ENCODE results near the gene TLN1.

Gene TLN1, protein sequence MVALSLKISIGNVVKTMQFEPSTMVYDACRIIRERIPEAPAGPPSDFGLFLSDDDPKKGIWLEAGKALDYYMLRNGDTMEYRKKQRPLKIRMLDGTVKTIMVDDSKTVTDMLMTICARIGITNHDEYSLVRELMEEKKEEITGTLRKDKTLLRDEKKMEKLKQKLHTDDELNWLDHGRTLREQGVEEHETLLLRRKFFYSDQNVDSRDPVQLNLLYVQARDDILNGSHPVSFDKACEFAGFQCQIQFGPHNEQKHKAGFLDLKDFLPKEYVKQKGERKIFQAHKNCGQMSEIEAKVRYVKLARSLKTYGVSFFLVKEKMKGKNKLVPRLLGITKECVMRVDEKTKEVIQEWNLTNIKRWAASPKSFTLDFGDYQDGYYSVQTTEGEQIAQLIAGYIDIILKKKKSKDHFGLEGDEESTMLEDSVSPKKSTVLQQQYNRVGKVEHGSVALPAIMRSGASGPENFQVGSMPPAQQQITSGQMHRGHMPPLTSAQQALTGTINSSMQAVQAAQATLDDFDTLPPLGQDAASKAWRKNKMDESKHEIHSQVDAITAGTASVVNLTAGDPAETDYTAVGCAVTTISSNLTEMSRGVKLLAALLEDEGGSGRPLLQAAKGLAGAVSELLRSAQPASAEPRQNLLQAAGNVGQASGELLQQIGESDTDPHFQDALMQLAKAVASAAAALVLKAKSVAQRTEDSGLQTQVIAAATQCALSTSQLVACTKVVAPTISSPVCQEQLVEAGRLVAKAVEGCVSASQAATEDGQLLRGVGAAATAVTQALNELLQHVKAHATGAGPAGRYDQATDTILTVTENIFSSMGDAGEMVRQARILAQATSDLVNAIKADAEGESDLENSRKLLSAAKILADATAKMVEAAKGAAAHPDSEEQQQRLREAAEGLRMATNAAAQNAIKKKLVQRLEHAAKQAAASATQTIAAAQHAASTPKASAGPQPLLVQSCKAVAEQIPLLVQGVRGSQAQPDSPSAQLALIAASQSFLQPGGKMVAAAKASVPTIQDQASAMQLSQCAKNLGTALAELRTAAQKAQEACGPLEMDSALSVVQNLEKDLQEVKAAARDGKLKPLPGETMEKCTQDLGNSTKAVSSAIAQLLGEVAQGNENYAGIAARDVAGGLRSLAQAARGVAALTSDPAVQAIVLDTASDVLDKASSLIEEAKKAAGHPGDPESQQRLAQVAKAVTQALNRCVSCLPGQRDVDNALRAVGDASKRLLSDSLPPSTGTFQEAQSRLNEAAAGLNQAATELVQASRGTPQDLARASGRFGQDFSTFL (N-terminal part only)
- long read RNA-seq, donor 1, full-length matches to known transcripts, result 4 of 30 reads
- long read RNA-seq, donor 1, partial matches to known transcripts, result 26 of 30 reads
- long read RNA-seq, donor 1, other reads (novel, unspliced or antisense), result 0 of 30 reads
- long read RNA-seq, donor 2, partial matches to known transcripts, result 20 of 24 reads
- long read RNA-seq, donor 2, other reads (novel, unspliced or antisense), result 0 of 24 reads
- long read RNA-seq, donor 3, partial matches to known transcripts, result 37 of 39 reads
- long read RNA-seq, donor 3, other reads (novel, unspliced or antisense), result 0 of 39 reads
- long read RNA-seq, donor 4, partial matches to known transcripts, result 97 of 102 reads
- long read RNA-seq, donor 4, other reads (novel, unspliced or antisense), result 0 of 102 reads
- long read RNA-seq, donor 5, full-length matches to known transcripts, result 8 of 45 reads
- long read RNA-seq, donor 5, partial matches to known transcripts, result 37 of 45 reads
- long read RNA-seq, donor 5, other reads (novel, unspliced or antisense), result 0 of 45 reads
- long read RNA-seq, donor 6, partial matches to known transcripts, result 53 of 58 reads
- long read RNA-seq, donor 6, other reads (novel, unspliced or antisense), result 0 of 58 reads
- long read RNA-seq, donor 7, partial matches to known transcripts, result 146 of 151 reads
- long read RNA-seq, donor 7, other reads (novel, unspliced or antisense), result 0 of 151 reads
- long read RNA-seq, donor 8, full-length matches to known transcripts, result 3 of 89 reads
- long read RNA-seq, donor 8, partial matches to known transcripts, result 63 of 89 reads
- long read RNA-seq, donor 8, other reads (novel, unspliced or antisense), result 23 of 89 reads

DNA sequence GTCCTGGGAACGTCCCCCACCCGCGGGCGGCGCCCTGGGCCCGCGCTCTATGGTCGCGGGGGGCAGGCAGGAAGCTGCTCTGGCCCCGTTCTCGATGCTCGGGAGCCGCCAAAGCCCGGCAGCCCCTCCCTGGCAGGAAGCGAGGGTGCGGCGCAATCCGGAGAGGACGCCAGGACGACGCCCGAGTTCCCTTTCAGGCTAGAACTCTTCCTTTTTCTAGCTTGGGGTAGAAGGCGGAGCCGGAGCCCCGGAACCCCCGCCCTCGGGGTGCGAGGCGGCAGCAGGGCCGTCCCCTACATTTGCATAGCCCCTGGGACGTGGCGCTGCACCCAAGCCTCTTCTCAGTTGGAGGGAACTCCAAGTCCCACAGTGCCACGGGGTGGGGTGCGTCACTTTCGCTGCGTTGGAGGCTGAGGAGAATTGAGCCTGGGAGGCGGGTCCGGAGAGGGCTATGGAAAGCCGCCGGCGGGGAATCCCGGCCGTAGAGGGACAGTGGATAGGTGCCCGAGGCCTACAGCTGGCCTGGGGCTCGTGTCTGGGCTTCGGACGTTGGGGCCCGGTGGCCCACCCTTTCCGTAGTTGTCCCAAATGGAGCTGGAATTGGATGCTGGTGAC lies at the start of gene TLN1, which contains the start of gene CREB3:
TLN1 (minus strand) TSS at position 11 of the 615 bp plus-strand sequence. CDS start 6,501 bp downstream, outside the sequence.
CREB3 (plus strand) TSS at position 482 of the 615 bp plus-strand sequence; CDS start at position 589, 107 bp downstream.
- peak; percentile 97 for DNase-seq

DNA sequence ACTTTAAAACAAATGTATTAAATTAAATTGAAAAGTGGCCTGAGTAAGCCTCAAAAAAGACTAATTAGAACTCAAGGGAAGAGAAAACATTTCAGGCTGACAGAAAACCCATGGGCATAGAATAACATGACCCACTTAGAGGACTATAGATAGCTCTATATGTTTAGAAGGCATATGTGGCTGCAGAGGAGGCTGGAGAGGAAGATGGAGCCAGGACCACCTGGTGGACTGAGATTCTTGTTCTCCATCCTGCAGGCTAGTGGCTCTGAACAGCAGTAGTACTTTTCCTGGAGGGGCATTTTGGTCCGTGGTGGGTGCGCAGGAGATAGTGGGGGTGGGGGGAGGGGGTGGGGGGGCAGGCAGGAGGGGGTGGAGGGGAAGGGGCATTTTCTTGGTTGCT lies 49.1 kb upstream of the TLN1 start:
- no peak for DNase-seq

DNA sequence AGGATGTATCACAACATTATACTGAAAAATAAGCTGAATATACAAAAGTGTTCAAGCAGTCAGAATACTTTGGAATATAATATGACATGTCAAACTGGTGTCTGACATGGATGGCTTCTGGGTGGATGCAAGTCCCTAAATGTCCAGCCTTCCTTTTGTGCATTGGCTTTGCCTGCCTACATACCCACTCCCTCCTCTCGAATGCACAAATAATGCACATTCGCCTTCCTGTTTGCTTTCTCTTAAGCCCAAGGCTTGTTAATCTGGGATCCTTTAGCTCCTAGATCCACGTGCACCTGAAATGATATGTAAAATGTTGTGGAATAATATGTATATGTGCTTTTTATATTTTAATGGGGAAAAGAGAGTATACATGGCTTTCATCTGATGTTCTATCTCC lies 46.5 kb upstream of the TLN1 start:
- DNase-seq, result no peak

DNA sequence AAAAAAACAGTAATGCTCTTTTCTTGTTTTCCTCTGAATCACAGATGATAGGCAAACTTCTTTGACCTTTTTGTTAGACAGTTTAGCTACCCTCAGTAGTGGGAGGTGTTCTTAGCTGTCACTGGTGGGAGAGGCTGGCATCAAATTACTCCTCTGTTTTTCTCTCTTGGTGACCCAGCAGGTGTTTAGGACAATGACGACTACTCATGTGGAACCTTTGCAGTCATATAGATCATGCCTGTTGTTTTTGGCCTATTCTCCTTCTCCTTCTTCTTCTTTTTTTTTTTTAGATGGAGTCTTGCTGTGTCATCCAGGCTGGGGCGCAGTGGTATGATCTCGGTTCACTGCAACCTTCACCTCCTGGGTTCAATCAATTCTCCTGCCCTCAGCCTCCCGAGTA lies 44.0 kb upstream of the TLN1 start:
- DNase-seq, result no peak

DNA sequence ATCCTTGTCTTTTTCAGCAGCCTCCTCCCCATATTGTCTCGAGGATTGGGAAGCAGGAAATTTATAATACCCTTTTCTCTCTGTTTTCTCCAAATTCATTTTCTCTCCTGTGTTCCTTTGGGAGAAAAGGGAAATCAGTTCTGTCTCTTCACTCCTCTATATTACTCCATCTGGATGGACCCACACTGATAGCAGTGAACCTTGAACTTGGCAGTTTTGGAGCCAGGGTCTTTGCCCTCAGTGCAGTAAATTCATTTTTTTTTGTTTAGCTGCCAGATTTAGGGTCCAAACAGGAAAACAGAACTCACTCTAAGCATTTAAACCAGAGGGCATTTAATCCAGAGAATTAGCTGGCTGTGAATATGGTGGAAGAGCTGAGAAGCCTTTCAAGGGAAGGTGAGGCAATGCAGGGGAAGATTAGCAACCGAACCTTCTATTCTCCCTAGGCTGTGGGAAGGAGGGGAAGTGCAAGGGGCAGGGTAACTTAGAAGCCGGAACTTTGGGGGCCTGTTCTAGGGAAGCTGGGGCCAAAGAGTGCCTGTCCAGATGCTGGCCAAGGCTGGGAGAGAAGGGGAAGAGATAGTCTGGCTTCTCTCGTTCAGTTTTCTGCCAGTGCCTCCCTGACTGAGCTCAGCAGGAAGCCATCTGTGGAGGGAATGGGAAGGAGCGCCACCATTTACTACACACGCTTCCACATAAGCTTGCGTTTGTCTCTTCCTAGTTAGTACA lies 43.1 kb upstream of the TLN1 start:
- no peak for DNase-seq

DNA sequence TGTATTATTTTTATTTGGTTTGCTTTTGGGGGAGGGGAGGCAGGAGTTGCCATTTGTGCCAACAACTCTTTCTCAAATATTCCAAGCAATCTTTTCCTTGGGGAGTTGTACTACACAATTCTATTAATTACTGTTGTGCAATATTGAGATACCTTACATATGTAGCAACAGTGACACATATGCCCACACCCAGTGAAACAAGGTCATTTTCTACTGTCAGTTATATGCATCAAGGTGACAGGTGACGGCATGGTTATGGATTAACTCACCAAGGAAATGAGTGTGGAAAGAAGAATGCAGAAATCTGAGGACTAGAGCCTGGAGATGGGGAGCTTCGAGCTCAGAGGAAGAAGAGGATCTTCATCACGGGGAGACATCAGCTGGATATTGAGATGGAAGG lies 39.9 kb upstream of the TLN1 start:
- DNase-seq, result no peak

DNA sequence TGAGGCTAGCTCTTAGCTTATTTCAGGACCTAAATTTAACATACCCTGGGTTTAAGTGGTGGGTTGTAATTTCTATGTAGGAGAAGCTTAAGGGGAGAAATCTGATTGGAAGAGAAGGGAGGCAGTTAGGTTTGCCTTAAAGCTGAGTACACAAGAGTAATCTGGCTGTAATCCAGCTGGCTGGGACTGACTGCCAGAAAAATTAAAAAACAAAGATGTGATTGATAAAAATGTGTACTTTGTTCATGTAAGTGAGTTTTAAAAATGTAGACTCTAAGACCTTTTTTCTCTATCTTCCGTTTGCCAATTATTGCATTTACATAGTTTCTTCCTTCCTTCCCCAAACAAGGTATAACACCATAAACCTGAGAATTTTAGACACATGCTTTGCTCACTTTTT lies 39.5 kb upstream of the TLN1 start:
- DNase-seq, result no peak

DNA sequence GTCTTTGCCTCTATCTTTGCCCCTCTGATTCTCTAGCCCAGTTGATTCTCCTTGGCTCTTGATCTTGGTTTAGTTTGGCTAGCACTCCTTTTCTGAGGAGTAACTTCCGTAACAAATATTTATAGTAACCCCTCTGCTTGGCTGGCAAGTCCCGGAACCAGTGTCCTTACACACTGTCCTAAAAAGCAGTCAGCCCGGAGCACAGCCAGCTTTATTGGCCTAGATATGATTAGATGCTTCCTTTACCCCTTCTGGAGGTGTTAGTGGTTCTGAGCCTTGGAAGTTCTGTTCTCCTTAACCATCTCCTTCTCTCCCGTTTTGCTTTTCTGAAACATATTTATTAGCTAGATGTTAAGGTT lies 39.1 kb upstream of the TLN1 start:
- no peak for DNase-seq

DNA sequence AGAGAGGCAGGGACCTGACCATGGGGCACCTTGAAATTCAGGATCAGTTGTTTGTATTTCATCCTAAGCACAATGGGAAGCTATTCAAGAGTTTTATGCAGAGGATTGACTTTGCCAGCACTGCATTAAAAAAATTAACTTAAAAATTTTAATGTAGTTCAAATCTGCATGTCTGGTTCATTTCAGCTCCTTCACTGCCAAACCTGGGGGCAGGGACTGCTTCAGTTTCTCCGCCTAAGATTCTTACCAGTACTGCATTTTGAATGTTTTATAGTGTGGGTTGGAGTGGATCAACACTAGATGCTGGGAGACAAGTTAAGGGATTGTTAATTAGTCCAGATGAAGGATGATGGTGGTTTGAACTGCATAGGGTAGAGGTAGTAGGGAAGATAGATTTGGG lies 37.8 kb upstream of the TLN1 start:
- DNase-seq, result no peak

DNA sequence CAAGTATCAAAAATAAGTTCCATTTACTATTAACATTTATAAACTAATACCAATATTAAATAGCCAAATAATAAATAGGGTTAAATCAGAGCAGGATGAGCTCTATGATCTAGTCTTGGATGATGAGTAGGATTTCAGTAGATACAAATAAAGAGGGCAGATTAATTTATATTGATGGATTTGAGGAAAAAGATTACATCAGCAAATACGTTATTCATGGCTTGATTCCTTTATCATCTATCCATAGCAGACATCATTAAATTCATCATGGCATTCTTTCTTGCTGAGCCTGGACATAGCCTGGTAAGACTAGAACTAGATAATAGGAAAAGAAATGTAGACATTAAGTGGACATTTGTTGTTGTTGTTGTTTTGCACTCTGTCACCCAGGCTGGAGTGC lies 35.5 kb upstream of the TLN1 start:
- no peak for DNase-seq

DNA sequence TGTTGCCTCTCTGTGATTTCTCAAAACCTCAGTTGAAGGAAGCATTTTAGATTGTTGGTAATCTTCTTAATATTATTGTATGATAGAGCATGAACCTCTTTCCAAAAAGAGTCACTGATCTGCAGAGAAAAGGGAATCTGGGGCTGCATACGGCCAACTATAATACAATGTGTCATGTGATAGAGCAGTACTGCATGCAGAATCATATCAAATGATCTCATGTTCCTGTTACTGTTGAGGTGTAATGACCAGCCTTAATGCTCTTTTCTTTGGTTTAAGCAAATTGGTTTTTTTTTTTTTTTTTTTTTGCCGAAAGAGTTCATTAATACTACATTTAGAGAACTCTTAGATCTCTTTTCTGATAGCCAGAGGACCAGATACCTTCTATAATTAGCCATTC lies 35.0 kb upstream of the TLN1 start:
- no peak for DNase-seq

DNA sequence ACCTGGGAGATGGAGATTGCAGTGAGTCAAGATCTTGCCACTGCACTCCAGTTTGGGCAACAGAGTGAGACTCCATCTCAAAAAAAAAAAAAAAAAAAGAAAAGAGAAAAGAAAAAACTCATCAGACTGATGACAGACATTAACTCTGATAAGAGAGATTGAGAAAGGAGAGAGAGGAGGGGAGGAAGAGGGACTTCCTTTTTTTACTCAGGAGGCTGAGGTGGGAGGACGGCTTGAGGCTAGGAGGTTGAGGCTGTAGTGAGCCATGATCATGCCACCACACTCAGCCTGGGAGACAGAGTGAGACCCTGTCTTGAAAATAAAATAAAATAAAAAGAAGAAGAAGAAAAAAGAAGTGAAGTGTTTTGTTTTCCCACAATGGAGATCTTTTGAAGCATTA lies 31.8 kb upstream of the TLN1 start:
- DNase-seq, result no peak

DNA sequence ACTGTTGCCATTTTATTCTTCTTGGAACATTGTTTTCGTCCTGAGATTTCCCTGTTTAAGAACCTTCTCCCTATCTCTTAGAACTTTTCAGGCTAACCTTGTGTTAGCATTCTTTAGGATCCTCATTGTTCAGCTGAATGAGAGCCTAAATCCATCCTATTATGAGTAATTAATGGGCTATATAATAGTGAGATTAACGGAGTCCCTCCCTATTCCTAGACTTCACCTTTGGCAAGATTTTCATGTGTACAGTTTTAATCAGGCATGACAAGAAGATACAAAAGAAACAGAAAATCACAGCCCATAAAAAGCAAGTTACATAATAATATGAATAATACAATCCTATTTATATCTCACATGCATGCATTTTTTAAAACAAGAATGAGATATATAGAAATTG lies 31.2 kb upstream of the TLN1 start:
- DNase-seq, result no peak

DNA sequence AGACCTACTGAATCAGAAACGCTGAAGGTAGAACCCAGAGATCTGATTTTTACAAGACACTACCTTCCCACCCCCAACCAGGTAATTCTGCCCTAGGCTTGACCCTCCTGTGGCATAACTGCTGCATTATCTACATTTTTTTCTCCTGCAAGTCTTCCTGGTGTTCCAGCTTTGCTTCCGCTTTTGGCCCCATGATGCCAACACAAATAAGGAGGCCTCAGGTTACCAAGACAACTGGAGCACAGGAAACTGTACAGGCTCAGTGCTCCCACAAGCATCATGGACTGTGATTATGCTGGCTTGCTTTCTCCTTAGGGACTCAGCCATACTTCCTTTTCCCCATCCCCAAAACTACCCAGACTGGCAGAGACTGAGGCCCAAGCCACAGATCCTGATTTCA lies 28.7 kb upstream of the TLN1 start:
- DNase-seq, result no peak

DNA sequence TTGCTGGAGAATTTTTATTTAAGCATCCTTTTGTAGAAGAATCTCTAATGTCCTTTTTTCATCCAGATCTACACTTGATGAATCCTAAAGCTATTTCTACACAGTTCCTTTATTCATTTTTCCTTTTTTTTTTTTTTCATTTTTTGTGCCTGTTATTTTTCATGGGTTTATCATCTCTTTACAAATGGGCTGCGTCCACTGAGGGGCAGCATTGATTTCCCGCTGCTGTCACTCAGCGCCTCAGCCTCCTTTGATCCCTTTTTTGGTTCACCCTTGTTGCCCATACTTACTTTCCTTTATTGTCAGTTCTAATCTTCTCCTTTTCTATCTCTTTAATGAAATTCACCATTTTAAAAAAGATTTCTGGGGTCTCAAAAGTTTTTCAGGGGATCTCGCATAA lies 27.8 kb upstream of the TLN1 start:
- no peak for DNase-seq

DNA sequence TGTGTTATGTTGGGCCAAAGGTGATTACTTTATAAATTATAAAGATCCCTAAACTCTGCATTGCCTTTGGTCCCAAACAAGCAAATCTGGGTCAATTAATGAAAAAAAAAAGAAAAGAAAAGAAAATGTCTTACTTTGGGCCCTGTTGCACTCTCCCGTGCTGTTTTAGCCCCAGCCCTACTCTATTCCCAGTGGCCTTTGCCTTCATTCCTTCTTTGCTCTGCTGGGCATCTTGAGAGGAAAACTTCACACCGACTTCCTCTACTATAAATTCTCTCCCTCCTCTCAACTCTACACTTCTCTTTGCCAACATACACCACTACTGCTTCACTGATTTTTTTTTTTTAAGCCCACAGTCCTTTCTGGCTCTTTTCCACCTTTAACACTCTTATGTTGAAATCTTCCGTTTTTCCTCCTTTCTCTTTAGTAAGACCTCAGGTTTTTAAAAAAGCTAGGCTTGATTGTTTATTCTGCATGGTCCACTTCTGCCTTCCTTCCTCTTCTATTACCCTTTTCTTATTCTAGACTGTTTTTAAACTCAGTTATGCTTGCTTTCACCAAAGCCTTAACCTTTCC lies 26.6 kb upstream of the TLN1 start:
- DNase-seq, result no peak

DNA sequence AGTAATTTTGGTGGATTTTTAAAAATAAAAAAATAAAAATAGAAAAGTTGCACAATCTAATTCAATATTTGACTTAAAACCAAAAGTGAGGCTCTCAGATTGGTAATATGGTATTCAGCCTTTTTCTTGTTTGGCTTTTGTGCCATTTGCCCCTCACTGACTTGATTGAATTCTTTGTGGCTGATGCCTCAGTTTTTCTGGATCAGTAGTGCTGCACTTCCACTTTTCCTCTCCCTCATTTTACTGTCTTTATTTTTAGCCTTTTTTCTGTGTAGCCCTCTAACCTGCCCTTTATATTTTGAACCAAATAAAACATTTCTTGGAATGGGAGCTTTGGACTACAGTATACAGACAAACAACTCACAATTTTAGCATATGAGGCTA lies 25.9 kb upstream of the TLN1 start:
- no peak for DNase-seq

DNA sequence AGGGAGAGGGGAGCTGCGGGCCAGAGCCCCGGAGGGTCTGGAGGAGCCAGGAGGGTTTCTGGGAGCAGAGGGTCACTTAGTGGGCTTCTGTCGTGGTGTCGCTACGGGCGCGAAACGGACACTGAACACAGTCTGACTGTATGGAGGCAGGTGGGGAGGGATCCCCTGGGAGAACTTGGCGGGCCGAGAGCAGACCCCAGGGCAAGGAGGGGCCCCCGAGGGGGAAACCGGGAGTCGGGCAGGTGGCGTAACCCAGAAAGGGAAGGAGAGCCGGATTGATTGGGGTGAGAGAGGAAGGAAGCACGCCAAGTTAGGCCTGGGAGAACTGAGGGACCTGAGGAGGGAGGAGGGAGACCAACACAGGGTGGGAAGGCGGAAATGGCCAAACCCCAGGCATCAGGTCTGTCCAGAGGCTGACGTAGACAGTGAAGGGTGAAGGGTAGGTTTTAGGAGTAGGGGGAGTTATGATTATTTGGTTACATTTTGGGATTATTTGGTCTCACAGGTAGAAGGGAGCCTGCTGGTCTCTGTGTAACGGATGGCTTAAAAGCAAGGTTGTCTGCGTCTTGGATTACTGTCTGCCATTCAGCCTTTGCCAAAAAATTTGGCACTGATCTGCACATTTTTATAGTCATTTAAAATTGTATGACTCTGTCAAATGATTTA lies 25.4 kb upstream of the TLN1 start:
- no peak for DNase-seq

Data from right kidney (tissue), 9 donors.